Tibial nerve (tissue), 4 donors: ENCODE data around the gene CDH4. TPM values are rescaled to one million over a fixed set of nuclear protein-coding genes. Genes with fewer than 3 reads are reported as not detected.

Source experiments
- DNase-seq, 2 donors: peaks; one replicate each; pipeline ENCODE4 v3.0.0-alpha.2; 2019; ENCODE audit warnings: low spot score in 2 of 2
- H3K27ac ChIP-seq, 4 donors: fragments of 200-600 bp; sonication (generic) in 3 of 4; one replicate each; pipeline ENCODE4 v1.5.1; 2017 to 2019; ENCODE audit warnings: mild to moderate bottlenecking in 1 of 4
- H3K27me3 ChIP-seq, 2 donors: fragments of 200-600 bp; sonication (generic) in 1 of 2; one replicate each; pipeline versions ENCODE4 v1.5.1 to v1.6.0; 2017 to 2019
- H3K36me3 ChIP-seq, 3 donors: fragments of 200-600 bp; sonication (generic); one replicate each; pipeline ENCODE4 v1.5.1; 2018 to 2019
- H3K4me1 ChIP-seq, 4 donors: fragments of 200-600 bp; sonication (generic) in 3 of 4; one replicate each; pipeline ENCODE4 v1.5.1; 2017 to 2019
- H3K4me3 ChIP-seq, 4 donors: fragments of 200-600 bp; sonication (generic) in 3 of 4; one replicate each; pipeline ENCODE4 v1.5.1; 2017 to 2019; ENCODE audit warnings: mild to moderate bottlenecking in 1 of 4, moderate library complexity in 1 of 4
- H3K9me3 ChIP-seq, 4 donors: fragments of 200-600 bp; sonication (generic) in 3 of 4; one replicate each; pipeline ENCODE4 v1.5.1; 2017 to 2019
- CTCF ChIP-seq, 5 experiments: fragments of 200-600 bp in 3 of 5; fragments of 450-650 bp in 2 of 5; sonication (generic) in 3 of 5; IDR thresholded peaks; one replicate each; pipeline ENCODE4 v1.5.1; 2016 to 2019; ENCODE audit warnings: antibody characterized with exemption in 5 of 5, mild to moderate bottlenecking in 3 of 5, moderate library complexity in 2 of 5
- EP300 ChIP-seq, 2 donors: sonication (generic); formaldehyde crosslinking; IDR thresholded peaks; one replicate each; pipeline ENCODE4 v1.6.1; 2017; ENCODE audit warnings: antibody characterized with exemption in 2 of 2, mild to moderate bottlenecking in 1 of 2
- POLR2A ChIP-seq, 2 donors: fragments of 450-650 bp; IDR thresholded peaks; one replicate each; pipeline ENCODE4 v1.6.1; 2017; ENCODE audit warnings: antibody characterized with exemption in 2 of 2, mild to moderate bottlenecking in 2 of 2, moderate library complexity in 2 of 2
- WGBS, 2 donors: methylation state at CpG; one replicate each; pipeline ENCODE4 v1.1.5; 2018; 5-methylcytosine and 5-hydroxymethylcytosine counted together
- total RNA-seq, 4 donors: library from RNA; depleted of rRNA; stranded (reverse); fragments of >200 nt; gene quantifications; one replicate each; pipeline ENCODE4 v1.1.0, GENCODE V29; 2016

Gene CDH4
- total RNA-seq, 4 donors from 2014 or later = 0.78 to 2.3 (median 1.0) TPM

GRCh38 chr20:61587036-61587435 is 335.0 kb downstream of the CDH4 start:
- peaks cover 0 to 16% (median 0%) of the 10 kb centered on the region in 4 donors for H3K4me1 ChIP-seq
- no peak overlapping the region for H3K27ac ChIP-seq
- H3K9me3 ChIP-seq = peaks cover 0 to 9% (median 0%) of the 10 kb centered on the region in 4 donors
- no peak overlapping the region for H3K4me3 ChIP-seq
- H3K36me3 ChIP-seq = no peaks in the 10 kb centered on the region
- H3K27me3 ChIP-seq = no peaks in the 10 kb centered on the region
- DNase-seq = no peak
- 91 to 95% methylated on average over 7 of the region's 7 CpGs for WGBS, 2 donors
- TF ChIP-seq POLR2A (IDR thresholded peaks at IDR 0.05) = no peak

GRCh38 chr20:61587681-61588289 is 335.7 kb downstream of the CDH4 start:
- Histone ChIP-seq H3K36me3 (no peaks in the 10 kb centered on the region), H3K27ac (no peak overlapping the region), H3K27me3 (no peaks in the 10 kb centered on the region), H3K4me3 (no peak overlapping the region), H3K9me3 (peaks cover 0 to 16% (median 0%) of the 10 kb centered on the region in 4 donors), H3K4me1 (peaks cover 0 to 16% (median 0%) of the 10 kb centered on the region in 4 donors)
- 81 to 83% methylated on average over 16 of the region's 16 CpGs for WGBS, 2 donors
- no peak for TF ChIP-seq CTCF (IDR thresholded peaks at IDR 0.05)
- no peak for DNase-seq

- Histone ChIP-seq H3K9me3 (peaks cover 0 to 25% (median 0%) of the 10 kb centered on the region in 4 donors), H3K27ac (no peak overlapping the region), H3K27me3 (no peaks in the 10 kb centered on the region), H3K4me3 (no peak overlapping the region), H3K4me1 (peaks cover 0 to 16% (median 0%) of the 10 kb centered on the region in 4 donors), H3K36me3 (no peaks in the 10 kb centered on the region)
- TF ChIP-seq EP300 (IDR thresholded peaks at IDR 0.05) (no peak), CTCF (IDR thresholded peaks at IDR 0.05) (no peak), POLR2A (IDR thresholded peaks at IDR 0.05) (no peak)
- WGBS, 2 donors = 11 to 18% methylated on average over 29 of the region's 29 CpGs
- no peak for DNase-seq
These were observed 336.6 kb downstream of the CDH4 start for GRCh38 chr20:61588411-61589385.

- no peak for TF ChIP-seq POLR2A (IDR thresholded peaks at IDR 0.05)
- no peak for TF ChIP-seq CTCF (IDR thresholded peaks at IDR 0.05)
- TF ChIP-seq EP300 (IDR thresholded peaks at IDR 0.05) = no peak
These were observed 338.2 kb downstream of the CDH4 start for GRCh38 chr20:61590236-61590635.

GRCh38 chr20:61593516-61593915 is 341.5 kb downstream of the CDH4 start:
- TF ChIP-seq CTCF (IDR thresholded peaks at IDR 0.05) = no peak
- no peak for TF ChIP-seq POLR2A (IDR thresholded peaks at IDR 0.05)
- TF ChIP-seq EP300 (IDR thresholded peaks at IDR 0.05) = no peak
- no peak for DNase-seq
- peaks cover 0 to 67% (median 0%) of the 10 kb centered on the region in 4 donors for H3K9me3 ChIP-seq
- H3K4me1 ChIP-seq = peaks cover 0 to 9% (median 0%) of the 10 kb centered on the region in 4 donors
- WGBS, 2 donors = 73 to 77% methylated on average over 7 of the region's 7 CpGs
- H3K4me3 ChIP-seq = no peak overlapping the region
- no peaks in the 10 kb centered on the region for H3K27me3 ChIP-seq
- H3K27ac ChIP-seq = no peak overlapping the region
- H3K36me3 ChIP-seq = no peaks in the 10 kb centered on the region

More at GRCh38 chr20:61590236-61590635, 338.2 kb downstream of the CDH4 start:
- H3K27me3 ChIP-seq = no peaks in the 10 kb centered on the region
- H3K36me3 ChIP-seq = no peaks in the 10 kb centered on the region
- no peak for DNase-seq
- peaks cover 0 to 16% (median 0%) of the 10 kb centered on the region in 4 donors for H3K4me1 ChIP-seq
- H3K27ac ChIP-seq = no peak overlapping the region
- peaks cover 0 to 38% (median 0%) of the 10 kb centered on the region in 4 donors for H3K9me3 ChIP-seq
- H3K4me3 ChIP-seq = no peak overlapping the region
- 68 to 81% methylated on average over 12 of the region's 12 CpGs for WGBS, 2 donors
